HepG2 (cell line): ENCODE measurements around the gene TRAP1. TPM values are rescaled to one million over a fixed set of nuclear protein-coding genes. Genes with fewer than 3 reads are reported as not detected.

Experiments
- ATAC-seq: fragments of 200-7000 bp; cut with Tn5 transposase; 3 replicates; pipeline ENCODE4 v1.9.1; 2020; ENCODE audit warnings: mild to moderate bottlenecking, moderate library complexity
- BruUV-seq: library from RNA; stranded (reverse); fragments of 400-500 nt; replicated peaks from 2 replicates; lab custom pipeline; 2021; lab: Mats Ljungman, UMichigan
- CTCF ChIA-PET: fragments of 300-600 bp; formaldehyde crosslinking; extraction: SDS; loops from one replicate; lab custom pipeline; 2021; ENCODE audit warnings: low total read pairs, inconsistent platforms, low intra/inter-chr PET ratio; lab: Yijun Ruan, JAX
- POLR2A ChIA-PET: fragments of 350-600 bp; sonication (Branson Sonifier 250); formaldehyde crosslinking; loops from one replicate; lab custom pipeline; 2020; ENCODE audit warnings: antibody characterized with exemption, inconsistent platforms; lab: Yijun Ruan, JAX
- DNase-seq: peaks from one replicate; pipeline ENCODE4 v3.0.0-alpha.2; 2015; ENCODE audit warnings: low spot score
- FAIRE-seq: peaks from 3 replicates; lab custom pipeline; 2011; peaks lifted over from hg19 to GRCh38; lab: Jason Lieb, UNC
- H2AFZ ChIP-seq: one replicate; pipeline ENCODE4 v1.6.1; 2011; ENCODE audit warnings: low read length, inconsistent platforms
- H3K27ac ChIP-seq: fragments of 300-600 bp; 3 replicates; pipeline ENCODE4 v1.8.0; 2011; ENCODE audit warnings: mixed run types, mild to moderate bottlenecking, mixed read lengths, low read length, inconsistent platforms; ENCODE audit not compliant: insufficient read depth; ENCODE audit errors: extremely low read length
- H3K27me3 ChIP-seq, 2 experiments: fragments of 200-600 bp in 1 of 2; 2 replicates in 1 of 2; 3 replicates in 1 of 2; pipeline versions ENCODE4 v1.6.0 to v1.8.0; 2011; ENCODE audit warnings: low read length in 2 of 2, mild to moderate bottlenecking in 2 of 2, moderate library complexity in 2 of 2, inconsistent platforms in 1 of 2; ENCODE audit not compliant: insufficient read depth in 2 of 2, control insufficient read depth in 1 of 2
- H3K36me3 ChIP-seq, 2 experiments: fragments of 200-600 bp in 1 of 2; replicated peaks in 1 of 2; 2 replicates in 1 of 2; 3 replicates in 1 of 2; pipeline versions ENCODE4 v1.5.1 to v1.8.0; 2011; ENCODE audit warnings: low read length in 2 of 2, inconsistent platforms in 1 of 2; ENCODE audit not compliant: insufficient read depth in 2 of 2, control insufficient read depth in 1 of 2
- H3K4me1 ChIP-seq: 2 replicates; pipeline ENCODE4 v1.5.1; 2012; ENCODE audit warnings: low read length, inconsistent platforms; ENCODE audit not compliant: insufficient read depth
- H3K4me2 ChIP-seq: 2 replicates; pipeline ENCODE4 v1.6.0; 2011; ENCODE audit warnings: low read depth, low read length, inconsistent platforms
- H3K4me3 ChIP-seq, 3 experiments: fragments of 200-600 bp in 1 of 3; sonication (generic), shearing (Covaris generic) in 1 of 3; replicated peaks in 1 of 3; 2 replicates each; pipeline ENCODE4 v1.5.1; 2011 to 2016; ENCODE audit warnings: low read length in 3 of 3, inconsistent platforms in 2 of 3, low read depth in 2 of 3, mild to moderate bottlenecking in 2 of 3, control low read depth in 1 of 3, mixed read lengths in 1 of 3; ENCODE audit not compliant: insufficient read depth in 1 of 3
- H3K79me2 ChIP-seq: one replicate; pipeline ENCODE4 v1.6.1; 2011; ENCODE audit warnings: low read length, inconsistent platforms; ENCODE audit not compliant: insufficient read depth
- H3K9ac ChIP-seq: 2 replicates; pipeline ENCODE4 v1.6.0; 2011; ENCODE audit warnings: mild to moderate bottlenecking, low read depth, low read length, inconsistent platforms; ENCODE audit not compliant: insufficient read depth
- H3K9me3 ChIP-seq: 2 replicates; pipeline ENCODE4 v1.5.1; 2012; ENCODE audit warnings: mild to moderate bottlenecking, low read length
- H4K20me1 ChIP-seq: 2 replicates; pipeline ENCODE4 v1.6.0; 2011; ENCODE audit warnings: inconsistent platforms, mild to moderate bottlenecking, low read length, moderate library complexity; ENCODE audit not compliant: insufficient read depth
- GABPA ChIP-seq, 2 experiments: IDR thresholded peaks; 2 replicates each; pipeline ENCODE4 v1.6.1; 2011 to 2016; ENCODE audit warnings: low read depth in 2 of 2, low read length in 1 of 2, missing biosample characterization in 1 of 2, missing genetic modification characterization in 1 of 2
- KMT2A ChIP-seq: sonication (generic); formaldehyde crosslinking; IDR thresholded peaks from 2 replicates; pipeline ENCODE4 v1.4.0; 2020; ENCODE audit warnings: missing genetic modification reagents
- MAX ChIP-seq: IDR thresholded peaks from 2 replicates; pipeline ENCODE4 v1.6.1; 2012; ENCODE audit warnings: inconsistent platforms
- NR2F1 ChIP-seq, 2 experiments: fragments of 450-650 bp in 1 of 2; formaldehyde crosslinking in 1 of 2; IDR thresholded peaks; 2 replicates each; pipeline versions ENCODE4 v1.5.0 to v1.6.1; 2016 to 2020; ENCODE audit warnings: mild to moderate bottlenecking in 1 of 2, missing compliant biosample characterization in 1 of 2, missing genetic modification reagents in 1 of 2, moderate library complexity in 1 of 2
- NR2F2 ChIP-seq: IDR thresholded peaks from 2 replicates; pipeline ENCODE4 v1.6.1; 2012; ENCODE audit warnings: low read depth, inconsistent platforms, borderline replicate concordance
- NR2F6 ChIP-seq, 2 experiments: IDR thresholded peaks; 2 replicates each; pipeline ENCODE4 v1.6.1; 2016; ENCODE audit warnings: antibody characterized with exemption in 1 of 2, mild to moderate bottlenecking in 1 of 2
- PAXIP1 ChIP-seq: sonication (generic); formaldehyde crosslinking; conservative IDR thresholded peaks from 2 replicates; pipeline ENCODE4 v1.4.0; 2020; ENCODE audit warnings: mild to moderate bottlenecking, missing genetic modification reagents, moderate library complexity
- REXO4 ChIP-seq: sonication (generic); formaldehyde crosslinking; IDR thresholded peaks from 2 replicates; pipeline ENCODE4 v1.8.0; 2022; ENCODE audit warnings: missing genetic modification reagents, mild to moderate bottlenecking, borderline replicate concordance
- RXRB ChIP-seq: IDR thresholded peaks from 2 replicates; pipeline ENCODE4 v1.6.1; 2016; ENCODE audit warnings: borderline replicate concordance, missing genetic modification reagents, missing compliant biosample characterization
- SMAD3 ChIP-seq: sonication (generic); formaldehyde crosslinking; IDR thresholded peaks from 2 replicates; pipeline ENCODE4 v1.4.0; 2020; ENCODE audit warnings: missing genetic modification reagents
- SOX5 ChIP-seq: IDR thresholded peaks from 2 replicates; pipeline ENCODE4 v1.6.1; 2016; ENCODE audit warnings: borderline replicate concordance
- TEAD3 ChIP-seq: optimal IDR thresholded peaks from 2 replicates; pipeline ENCODE3; 2016; ENCODE audit warnings: borderline replicate concordance
- TFAP4 ChIP-seq: sonication (generic); IDR thresholded peaks from 2 replicates; pipeline ENCODE4 v1.6.1; 2016; ENCODE audit warnings: low read depth, borderline replicate concordance
- THRA ChIP-seq: sonication (generic); formaldehyde crosslinking; IDR thresholded peaks from 2 replicates; pipeline ENCODE4 v1.4.0; 2020; ENCODE audit warnings: missing genetic modification reagents, borderline replicate concordance
- ZC3H13 ChIP-seq: sonication (generic); formaldehyde crosslinking; IDR thresholded peaks from 2 replicates; pipeline ENCODE4 v1.8.1; 2023; ENCODE audit warnings: mild to moderate bottlenecking, missing genetic modification reagents, moderate library complexity
- ZFX ChIP-seq: sonication (generic); formaldehyde crosslinking; IDR thresholded peaks from 2 replicates; pipeline ENCODE4 v1.4.0; 2020; ENCODE audit warnings: mild to moderate bottlenecking, low read depth, missing genetic modification reagents, moderate library complexity
- ZSCAN12 ChIP-seq: sonication (generic); formaldehyde crosslinking; IDR thresholded peaks from 2 replicates; pipeline ENCODE4 v1.9.0; 2021; ENCODE audit warnings: mild to moderate bottlenecking, missing genetic modification reagents
- WGBS: methylation state at CpG from one replicate; pipeline ENCODE4 v1.1.6; 2017; ENCODE audit warnings: low lambda C conversion rate; 5-methylcytosine and 5-hydroxymethylcytosine counted together
- in situ Hi-C: cut with HindIII; loops from 2 replicates; pipeline ENCODE4 v1.10.0; 2017; ENCODE audit warnings: low pct_unique_long_range_greater_than_20kb; ENCODE audit not compliant: extremely low pct_ligation_motif_present
- intact Hi-C: fragments of 100-400 bp; cut with micrococcal nuclease; formaldehyde crosslinking; loops from one replicate; pipeline ENCODE4 v1.10.0; 2022; ENCODE audit not compliant: unreplicated experiment
- polyA plus RNA-seq, 8 experiments: library from polyadenylated mRNA; depleted of rRNA in 3 of 8; stranded (reverse) in 7 of 8; unstranded in 1 of 8; fragments of >200 nt; fragmentation: Illumina TruSeq in 4 of 8; extraction: Trizol in 4 of 8; gene quantifications; 2 replicates each; pipeline versions ENCODE4 v1.2.1 to v1.2.3, GENCODE V29; 2011 to 2016; ENCODE audit warnings: low read depth in 4 of 8, missing spikeins in 1 of 8, mixed read lengths in 1 of 8; ENCODE audit not compliant: insufficient read depth in 1 of 8
- total RNA-seq, 5 experiments: library from RNA; depleted of rRNA; stranded (reverse); fragments of >200 nt; fragmentation: Illumina TruSeq; extraction: Trizol; gene quantifications; 2 replicates each; pipeline ENCODE4 v1.2.3, GENCODE V29; 2016; ENCODE audit warnings: low read depth in 1 of 5

Gene TRAP1
- total and polyA plus RNA-seq, 2 of the 13 experiments (the other 11 are each of a cell fraction or from before 2014, with no cell fraction given), result 127 to 240 TPM

GRCh38 chr16:3652373-3653195, 64.7 kb downstream of the TRAP1 start:
- H3K79me2 ChIP-seq, result no peaks in the 10 kb centered on the region
- peaks cover 10 to 14% of the 10 kb centered on the region in 2 experiments; a peak in 4 of 5 replicates for H3K36me3 ChIP-seq
- H3K27me3 ChIP-seq, result no peaks in the 10 kb centered on the region
- no peaks in the 10 kb centered on the region for H3K9me3 ChIP-seq
- no peak overlapping the region for H3K9ac ChIP-seq
- intact Hi-C loops (no loop called here), in situ Hi-C loops (no loop called here)
- ATAC-seq (peak; percentile 10; the same call in 1 of the 3 replicates), DNase-seq (peak; percentile 47), FAIRE-seq (no peak)
- no peak overlapping the region for H3K4me3 ChIP-seq
- no TSS peak for BruUV-seq
- H3K4me1 ChIP-seq, result peaks cover 43% of the 10 kb centered on the region
- peak overlapping the region; percentile 40 for H3K27ac ChIP-seq
- no peaks in the 10 kb centered on the region for H4K20me1 ChIP-seq
- WGBS, result 87% methylated on average over 10 of the region's 14 CpGs
- no peak overlapping the region for H3K4me2 ChIP-seq
- POLR2A ChIA-PET, result no interaction called here
- CTCF ChIA-PET, result no interaction called here
- no peak overlapping the region for H2AFZ ChIP-seq
- TF ChIP-seq PAXIP1 (CRISPR knock-in tag), result peak; percentile 52; the same call in 1 of the 2 replicates
- TF ChIP-seq SMAD3 (CRISPR knock-in tag), result no peak
- TF ChIP-seq NR2F6 (IDR thresholded peaks at IDR 0.05), result peak; percentile 21; the same call in 1 of the 2 replicates
- peak; percentile 52 for TF ChIP-seq NR2F6 (CRISPR knock-in tag; IDR thresholded peaks at IDR 0.05)
- peak; percentile 19 to 36; a peak in 1 of 4 replicates for TF ChIP-seq NR2F1 (CRISPR knock-in tag; IDR thresholded peaks at IDR 0.05)
- no peak for TF ChIP-seq ZSCAN12 (CRISPR knock-in tag)
- no peak for TF ChIP-seq ZFX
- TF ChIP-seq RXRB (CRISPR knock-in tag), result peak; percentile 54
- no peak for TF ChIP-seq REXO4
- TF ChIP-seq THRA, result peak; percentile 82; the same call in 1 of the 2 replicates
- no peak for TF ChIP-seq GABPA (IDR thresholded peaks at IDR 0.05; ENCODE audit: low read depth, low read length)
- TF ChIP-seq GABPA (CRISPR knock-in tag; IDR thresholded peaks at IDR 0.05; ENCODE audit: low read depth), result 0 out of 2 replicates have a peak, but pooled peaks have one; percentile 33
- TF ChIP-seq TEAD3 (CRISPR knock-in tag), result peak; percentile 73
- peak; percentile 38; the same call in 1 of the 2 replicates for TF ChIP-seq TFAP4
- 0 out of 2 replicates have a peak, but pooled peaks have one; percentile 40 for TF ChIP-seq NR2F2
- no peak for TF ChIP-seq KMT2A (CRISPR knock-in tag)
- TF ChIP-seq MAX, result 0 out of 2 replicates have a peak, but pooled peaks have one; percentile 14
- TF ChIP-seq ZC3H13 (CRISPR knock-in tag), result 0 out of 2 replicates have a peak, but pooled peaks have one; percentile 41
- TF ChIP-seq SOX5 (CRISPR knock-in tag), result peak; percentile 29; the same call in 1 of the 2 replicates
